Measurements from ENCODE around the gene TSC22D2.
A peak's percentile ranks its signal among the peaks of the same experiment; 100 is the strongest.
"Not testable (repeated sequence)": the region's sequence is repeated elsewhere in the genome, so short reads cannot be mapped to it uniquely, and the experiment has no call there.

TSC22D2 gene

DNA sequence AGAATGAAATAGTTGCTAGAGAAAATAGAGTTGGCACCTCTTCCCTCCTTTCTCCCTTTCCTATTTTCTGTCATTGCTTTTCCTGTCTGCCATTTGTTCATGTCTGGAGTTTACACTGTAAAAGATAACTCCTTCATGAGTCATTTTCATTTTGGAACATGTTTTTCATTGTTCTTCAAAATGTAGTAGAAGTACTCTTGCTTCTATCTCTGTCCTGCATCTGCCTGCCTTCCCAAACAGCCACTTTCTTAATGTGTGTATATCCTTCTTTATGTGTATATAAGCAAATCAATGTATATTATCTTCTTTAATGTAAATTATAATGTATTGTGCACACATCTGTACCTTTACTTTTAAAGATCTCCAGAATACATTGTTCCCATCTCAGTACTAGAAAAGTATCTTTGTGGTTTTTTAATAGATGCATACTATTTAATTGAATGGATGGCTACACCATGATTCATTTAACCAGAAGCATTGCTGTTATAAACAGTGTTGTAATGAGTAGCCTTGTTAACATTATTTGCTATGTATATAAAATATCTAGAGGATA lies 41.1 kb downstream of the TSC22D2 start:
- DNase-seq (ENCODE audit: low spot score), result no peak

DNA sequence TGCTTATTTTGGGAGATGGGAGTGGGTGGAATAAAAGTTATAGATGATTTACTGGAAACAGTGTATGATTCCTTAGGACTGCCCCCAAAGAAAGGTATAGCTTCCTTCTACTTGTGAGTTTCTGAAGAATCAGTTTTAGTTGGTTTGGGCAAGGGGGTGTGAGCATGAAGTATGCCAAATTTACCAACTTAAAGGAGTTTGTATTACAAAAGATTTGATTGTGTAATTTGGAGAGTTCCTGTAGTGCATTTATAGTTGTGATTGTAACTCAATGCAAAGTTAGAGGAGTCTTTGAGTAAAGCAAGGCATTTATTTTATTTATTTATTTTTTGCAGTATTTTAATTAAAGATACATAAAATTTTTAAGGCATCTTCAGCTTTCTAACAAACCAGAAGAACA lies 42.8 kb downstream of the TSC22D2 start:
- DNase-seq (ENCODE audit: low spot score), result no peak

DNA sequence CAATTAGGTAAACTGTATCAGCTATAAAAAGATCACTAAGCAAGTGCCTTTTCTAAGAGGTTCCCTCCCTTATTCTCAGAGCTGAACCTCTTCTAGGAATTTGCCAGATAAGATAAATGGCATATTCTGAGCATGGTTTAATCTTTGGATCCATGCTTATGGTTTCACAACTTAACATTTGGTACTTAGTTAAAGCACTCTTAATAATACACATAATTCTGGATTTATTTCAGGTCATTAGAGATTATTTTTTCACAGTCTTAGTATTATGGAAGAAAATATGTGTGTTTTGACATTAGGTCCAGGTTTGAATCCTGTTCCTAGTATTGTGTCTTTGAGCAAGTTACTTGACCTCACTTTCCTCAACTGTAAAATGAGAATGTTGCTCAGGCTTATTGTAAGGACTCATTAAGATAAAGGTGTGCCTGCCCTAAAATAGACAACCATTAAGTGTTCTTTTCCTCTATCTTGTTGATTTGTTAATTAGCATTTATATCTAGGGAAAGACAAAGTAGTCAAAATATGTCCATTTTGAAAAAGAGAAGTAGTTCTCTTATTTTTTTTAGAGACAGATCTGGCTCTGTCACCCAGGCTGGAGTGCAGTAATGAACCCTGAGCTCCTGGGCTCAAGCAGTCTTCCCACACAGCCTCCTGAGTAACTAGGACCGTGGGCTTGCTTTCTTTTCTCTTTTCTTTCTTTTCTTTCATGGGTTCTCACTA lies 43.4 kb downstream of the TSC22D2 start:
- no peak for DNase-seq (ENCODE audit: low spot score)

DNA sequence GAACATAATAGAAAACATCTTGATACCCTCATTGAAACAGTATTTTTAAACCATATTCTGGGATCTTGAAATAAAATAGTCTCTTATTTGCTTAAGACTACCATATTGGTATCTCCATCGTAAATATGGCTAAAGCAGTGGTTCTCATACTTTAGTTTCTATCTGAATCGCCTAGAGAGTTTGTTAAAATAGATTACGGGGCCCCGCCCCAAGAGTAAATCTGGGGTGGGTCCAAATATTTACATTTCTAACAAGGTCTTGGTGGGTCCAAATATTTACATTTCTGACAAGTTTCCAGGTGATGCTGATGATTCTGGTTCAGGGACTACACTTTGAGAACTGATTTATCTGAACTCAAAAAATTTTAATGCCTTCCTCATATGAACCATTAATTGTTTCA lies 45.3 kb downstream of the TSC22D2 start:
- no peak for DNase-seq (ENCODE audit: low spot score)

DNA sequence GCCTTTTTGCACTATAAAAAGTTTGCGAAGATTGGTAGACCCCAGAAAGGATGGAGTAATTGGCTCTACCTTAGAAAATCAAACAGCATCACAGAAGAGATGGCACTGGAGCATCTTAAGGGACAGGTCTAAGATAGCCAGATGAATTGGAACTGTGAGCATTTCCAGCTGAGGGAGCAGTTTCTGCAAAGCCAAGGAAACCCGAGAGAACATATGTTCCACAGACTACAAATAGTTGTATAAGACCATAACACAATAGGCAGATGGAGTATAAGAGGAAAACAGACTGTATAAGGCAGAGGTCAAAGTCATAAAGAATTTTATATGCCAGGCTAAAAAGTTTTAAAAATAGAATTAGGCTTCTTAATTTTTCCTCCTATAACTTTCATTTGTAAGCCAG lies 46.0 kb downstream of the TSC22D2 start:
- no peak for DNase-seq (ENCODE audit: low spot score)

DNA sequence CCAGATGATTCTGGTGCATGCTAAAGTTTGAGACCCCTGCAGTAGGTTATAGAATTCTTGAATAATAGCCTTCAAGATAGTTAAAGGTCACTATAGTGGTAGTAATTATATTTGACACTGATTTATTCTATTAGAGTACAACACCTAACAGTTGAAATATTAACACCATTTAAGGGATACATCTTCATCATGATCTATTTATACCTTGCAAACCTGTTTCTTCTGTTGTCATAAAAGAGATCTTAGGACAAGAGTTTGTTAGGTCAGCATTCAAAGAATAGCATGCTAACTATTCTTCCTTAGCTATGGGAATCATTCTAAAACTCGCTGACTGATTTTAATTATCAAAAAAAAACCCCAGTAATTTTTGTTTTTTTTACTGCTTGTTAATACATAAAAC lies 46.5 kb downstream of the TSC22D2 start:
- no peak for DNase-seq (ENCODE audit: low spot score)

DNA sequence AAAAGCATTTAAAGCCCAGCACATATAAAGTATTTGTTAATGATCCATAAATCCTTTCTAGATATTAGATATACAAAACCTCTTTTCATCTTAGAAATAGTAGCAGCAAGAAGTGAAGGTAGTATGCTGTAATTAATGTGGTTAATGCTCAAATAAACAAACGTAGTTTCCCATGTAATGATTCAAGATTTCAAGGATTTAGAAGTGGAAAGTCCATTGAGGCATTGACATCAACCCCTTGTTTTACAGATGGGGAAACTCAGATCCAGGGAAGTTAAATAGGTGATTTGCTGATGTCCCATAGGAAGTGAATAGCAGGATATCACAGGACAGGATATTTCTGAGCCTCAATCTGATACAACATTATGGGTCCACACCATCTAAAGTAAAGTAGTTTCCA lies 47.2 kb downstream of the TSC22D2 start:
- no peak for DNase-seq (ENCODE audit: low spot score)

DNA sequence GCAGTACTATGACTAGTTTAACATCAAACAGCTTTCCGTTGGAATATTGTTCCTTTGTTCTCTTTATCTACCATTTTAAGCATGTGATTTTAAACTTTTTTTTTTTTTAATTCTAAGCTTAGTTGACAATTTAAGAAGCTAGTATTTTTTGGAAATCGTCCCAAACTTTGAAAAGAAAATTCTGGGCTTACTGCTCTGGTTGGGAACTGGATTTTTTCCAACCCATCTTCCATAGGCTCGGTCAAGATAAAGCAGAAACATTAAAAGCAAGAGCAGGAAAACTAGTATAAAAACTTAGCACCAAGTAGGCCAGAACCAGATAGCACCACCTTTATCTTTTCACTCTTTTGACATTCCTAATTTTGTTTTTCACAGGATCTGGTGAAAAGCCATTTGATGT lies 49.9 kb downstream of the TSC22D2 start:
- no peak for DNase-seq (ENCODE audit: low spot score)

DNA sequence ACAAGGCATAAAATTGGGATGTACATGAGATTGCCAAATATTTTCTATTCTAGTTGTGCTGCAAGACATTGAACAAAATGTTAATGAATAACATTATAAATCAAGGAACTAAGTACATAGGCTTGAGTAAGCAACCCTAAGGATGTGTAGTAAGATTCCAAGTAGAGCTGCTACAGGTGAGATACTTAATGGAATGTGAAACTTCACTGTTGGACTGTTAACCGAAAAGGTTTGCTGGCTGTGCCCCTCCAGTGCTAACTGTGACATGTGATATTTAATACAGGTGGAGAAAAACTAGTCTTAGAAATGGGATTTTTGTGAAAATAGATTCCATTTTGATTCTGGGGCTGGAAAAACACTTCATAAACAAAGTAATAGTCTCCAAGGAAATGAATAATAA lies 52.4 kb downstream of the TSC22D2 start:
- no peak for DNase-seq (ENCODE audit: low spot score)

DNA sequence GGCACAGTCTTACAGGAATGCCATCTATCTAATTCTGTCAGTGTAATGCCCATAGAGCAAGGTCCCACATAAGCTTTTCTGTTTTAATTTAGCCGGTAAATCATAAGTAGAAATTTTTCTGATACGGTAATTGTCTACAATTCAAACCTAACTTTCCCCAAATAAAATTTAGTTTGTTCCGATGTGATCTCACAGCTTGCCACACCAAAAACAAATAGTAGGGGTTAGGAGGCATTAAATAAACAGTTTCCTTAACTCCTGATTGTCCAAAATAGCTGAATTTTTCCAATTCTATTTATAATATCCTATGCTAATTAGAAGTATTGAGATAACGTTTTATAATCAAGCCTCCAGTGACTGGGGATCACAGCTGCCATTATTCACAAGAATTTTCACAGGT lies 53.3 kb downstream of the TSC22D2 start:
- no peak for DNase-seq (ENCODE audit: low spot score)

DNA sequence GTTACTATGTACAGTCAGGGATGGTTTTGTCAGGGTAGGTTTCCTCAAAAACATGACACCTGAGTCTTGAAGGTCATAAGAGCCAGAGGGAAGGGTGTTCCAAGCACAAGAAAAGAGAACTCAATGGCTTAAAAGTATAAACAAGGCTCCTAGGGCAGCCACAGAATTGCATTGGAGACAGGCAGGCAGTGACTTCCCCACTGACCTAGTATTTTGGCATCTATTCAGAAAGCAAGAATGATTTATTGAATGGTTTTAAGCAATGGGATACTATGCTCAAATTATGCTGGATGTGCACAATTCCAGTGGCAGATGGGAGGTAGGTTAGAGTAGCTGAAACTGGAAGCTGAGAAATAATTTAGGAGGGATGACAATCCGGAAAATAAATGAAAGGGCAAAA lies 54.0 kb downstream of the TSC22D2 start:
- no peak for DNase-seq (ENCODE audit: low spot score)

DNA sequence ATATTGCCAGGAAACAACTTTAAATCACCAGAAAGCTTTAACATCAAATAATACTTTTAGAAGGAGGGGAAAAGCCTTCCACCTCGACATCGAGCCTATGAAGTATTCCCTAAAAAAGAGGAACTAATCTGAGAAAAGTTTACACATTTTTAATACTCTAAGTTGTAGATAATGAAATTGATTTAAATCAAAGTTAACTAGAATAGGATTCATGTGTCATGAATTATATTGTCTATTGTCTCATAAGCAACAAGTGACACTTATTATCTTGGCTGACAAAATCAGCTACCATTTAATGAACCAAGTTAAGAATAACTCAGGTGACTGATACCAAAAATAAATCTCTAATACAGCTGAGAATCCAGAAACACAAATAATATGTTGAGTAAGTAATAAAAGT lies 56.6 kb downstream of the TSC22D2 start:
- no peak for DNase-seq (ENCODE audit: low spot score)

DNA sequence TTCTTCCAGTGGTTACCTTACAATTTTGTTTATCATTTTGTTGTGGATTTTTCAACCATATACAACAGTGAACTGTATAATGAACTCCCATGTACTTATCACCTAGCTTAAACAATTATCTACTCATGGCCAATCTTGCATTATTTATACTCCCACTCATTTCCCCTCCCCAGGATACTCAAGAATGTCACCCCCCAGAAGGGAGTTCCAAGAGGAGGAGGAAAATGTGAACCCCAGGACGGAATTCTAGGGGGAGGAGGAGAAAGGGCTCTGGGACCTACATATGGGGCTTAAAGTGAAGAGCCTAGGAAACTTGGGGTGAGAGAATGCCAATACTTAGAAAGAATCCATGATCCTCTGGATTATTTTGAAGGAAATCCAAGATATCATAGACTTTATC lies 59.3 kb downstream of the TSC22D2 start:
- DNase-seq (ENCODE audit: low spot score), result no peak

DNA sequence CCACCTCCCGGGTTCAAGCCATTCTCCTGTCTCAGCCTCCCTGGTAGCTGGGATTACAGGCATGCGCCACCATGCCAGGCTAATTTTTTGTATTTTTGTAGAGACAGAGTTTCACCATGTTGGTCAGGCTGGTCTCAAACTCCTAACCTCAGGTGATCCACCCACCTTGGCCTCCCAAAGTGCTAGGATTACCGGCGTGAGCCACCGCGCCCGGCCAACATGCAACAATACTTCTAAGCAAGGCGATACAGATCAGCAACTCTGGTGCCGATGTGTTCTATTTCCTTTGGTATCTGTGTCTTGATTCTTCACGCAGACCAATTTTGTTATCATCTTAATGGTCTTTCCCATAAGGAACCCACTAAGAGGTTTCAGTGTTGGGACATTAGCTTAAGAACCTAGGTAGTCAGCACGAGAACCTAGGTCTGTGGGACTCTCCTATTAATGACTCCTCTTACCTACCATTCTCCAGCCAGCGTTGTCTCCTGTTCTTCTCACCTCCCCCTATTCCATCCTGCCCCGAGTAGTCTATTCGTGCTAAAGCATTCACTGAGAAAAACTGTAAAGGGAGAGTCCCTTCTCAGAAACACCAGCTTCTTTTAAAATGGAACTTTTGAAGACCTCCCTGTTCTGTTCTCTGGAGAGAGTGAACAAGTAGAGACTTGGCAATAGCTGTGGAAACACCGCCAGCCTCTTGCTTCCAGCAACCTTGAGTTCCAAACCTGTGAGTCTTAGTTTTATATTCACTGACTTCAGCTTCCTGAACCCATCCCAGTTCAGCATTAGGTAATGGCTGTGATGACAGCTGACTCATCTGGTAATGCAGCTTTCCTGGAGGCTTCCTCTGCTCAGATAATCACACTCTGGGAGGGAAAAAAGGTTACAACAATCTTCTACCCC lies 61.2 kb downstream of the TSC22D2 start:
- peak; percentile 82 for DNase-seq (ENCODE audit: low spot score)

DNA sequence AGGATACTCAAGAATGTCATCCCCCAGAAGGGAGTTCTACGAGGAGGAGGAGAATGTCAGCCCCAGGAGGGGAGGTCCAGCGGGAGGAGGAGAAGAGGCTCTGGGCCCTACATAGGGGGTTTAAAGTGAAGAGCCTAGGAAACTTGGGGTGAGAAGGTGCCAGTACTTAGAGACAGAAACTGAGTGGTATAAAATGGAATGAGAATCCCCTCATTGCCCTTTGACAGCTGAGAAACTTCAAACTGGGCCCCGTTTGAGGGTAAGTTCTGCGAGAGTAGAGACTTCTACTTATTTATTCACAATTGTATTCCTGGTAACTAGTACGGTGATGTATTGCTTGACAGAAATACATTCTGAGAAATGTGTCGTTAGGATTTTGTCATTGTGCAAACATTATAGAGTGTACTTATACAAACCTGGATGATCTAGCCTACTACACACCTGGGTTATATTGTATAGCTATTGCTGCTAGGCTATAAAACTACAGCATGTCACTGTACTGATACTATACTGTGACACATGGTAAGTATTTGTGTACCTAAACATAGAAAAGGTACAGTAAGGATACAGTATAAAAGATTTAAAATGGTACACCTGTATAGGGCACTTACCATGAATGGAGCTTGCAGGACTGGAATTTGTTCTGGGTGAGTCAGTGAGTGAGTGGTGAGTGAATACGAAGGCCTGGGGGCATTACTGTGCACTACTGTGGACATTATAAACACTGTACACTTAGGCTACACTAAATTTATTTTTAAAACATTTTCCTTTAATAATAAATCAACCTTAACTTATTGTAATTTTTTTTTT lies 62.0 kb downstream of the TSC22D2 start:
- peak; percentile 12 for DNase-seq (ENCODE audit: low spot score)

DNA sequence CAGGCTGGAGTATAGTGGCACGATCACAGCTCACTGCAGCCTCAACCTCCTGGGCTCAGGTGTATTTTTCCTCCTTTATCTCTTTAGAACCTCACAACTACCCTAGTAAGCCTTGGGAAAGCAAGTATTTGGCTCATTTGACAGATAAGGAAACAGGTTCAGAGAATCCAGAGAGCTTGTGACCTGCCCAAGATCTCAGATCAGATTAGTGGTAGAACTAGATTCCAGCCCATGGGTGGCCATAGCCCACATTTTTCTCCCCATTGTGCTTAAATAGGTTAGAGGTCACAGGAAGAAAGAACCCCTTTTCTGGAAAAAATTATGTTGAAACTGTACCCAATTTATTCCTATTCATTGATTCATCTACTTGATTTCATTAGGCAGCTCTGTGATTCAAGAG lies 64.3 kb downstream of the TSC22D2 start:
- no peak for DNase-seq (ENCODE audit: low spot score)

DNA sequence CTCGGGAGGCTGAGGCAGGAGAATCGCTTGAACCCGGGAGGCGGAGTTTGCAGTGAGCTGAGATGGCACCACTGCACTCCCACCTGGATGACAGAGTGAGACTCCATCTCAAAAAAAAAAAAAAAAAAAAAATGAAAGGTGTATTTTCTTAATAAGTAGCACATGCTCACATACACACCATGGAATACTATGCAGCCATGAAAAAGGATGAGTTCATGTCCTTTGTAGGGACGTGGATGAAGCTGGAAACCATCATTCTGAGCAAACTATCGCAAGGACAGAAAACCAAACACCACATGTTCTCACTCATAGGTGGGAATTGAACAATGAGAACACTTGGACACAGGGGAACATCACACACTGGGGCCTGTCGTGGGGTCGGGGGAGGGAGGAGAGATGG lies 65.1 kb downstream of the TSC22D2 start:
- not testable (repeated sequence) for DNase-seq (ENCODE audit: low spot score)

DNA sequence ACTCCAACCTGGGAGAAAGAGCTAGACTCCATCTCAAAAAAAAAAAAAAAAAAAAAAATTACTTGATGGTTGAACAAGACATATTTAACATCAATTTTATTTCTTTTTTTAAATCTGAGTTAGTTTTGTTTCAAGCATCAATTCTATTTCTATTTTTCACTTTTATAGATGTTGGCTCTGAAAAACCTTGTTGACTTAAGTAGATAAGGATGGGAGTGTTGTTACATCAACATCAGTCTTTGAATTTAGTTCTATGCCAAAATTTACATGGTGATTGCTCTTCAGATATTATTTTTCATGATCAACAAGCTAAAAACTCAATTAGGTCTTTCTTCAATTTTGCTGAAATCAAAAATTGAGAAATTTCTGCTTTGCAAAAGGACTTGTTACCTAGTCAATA lies 71.3 kb downstream of the TSC22D2 start:
- no peak for DNase-seq (ENCODE audit: low spot score)

DNA sequence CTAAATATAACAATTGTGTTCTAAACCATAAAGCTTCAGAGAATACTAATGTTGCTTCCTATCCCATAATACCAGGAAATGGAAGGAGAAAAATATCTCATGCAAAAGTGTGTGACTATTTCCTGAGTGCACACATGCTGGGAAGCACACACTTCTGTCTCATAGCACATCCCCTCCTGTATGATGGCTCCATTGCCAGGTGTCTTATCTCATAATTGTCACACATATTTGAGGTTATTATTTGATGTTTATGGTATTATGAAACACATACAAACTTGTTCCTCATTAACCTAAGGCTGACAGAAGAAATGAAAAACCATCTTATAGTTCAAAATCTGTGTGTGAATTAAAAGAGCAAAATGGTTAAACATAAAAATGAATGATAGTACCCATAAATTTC lies 72.8 kb downstream of the TSC22D2 start:
- no peak for DNase-seq (ENCODE audit: low spot score)

DNA sequence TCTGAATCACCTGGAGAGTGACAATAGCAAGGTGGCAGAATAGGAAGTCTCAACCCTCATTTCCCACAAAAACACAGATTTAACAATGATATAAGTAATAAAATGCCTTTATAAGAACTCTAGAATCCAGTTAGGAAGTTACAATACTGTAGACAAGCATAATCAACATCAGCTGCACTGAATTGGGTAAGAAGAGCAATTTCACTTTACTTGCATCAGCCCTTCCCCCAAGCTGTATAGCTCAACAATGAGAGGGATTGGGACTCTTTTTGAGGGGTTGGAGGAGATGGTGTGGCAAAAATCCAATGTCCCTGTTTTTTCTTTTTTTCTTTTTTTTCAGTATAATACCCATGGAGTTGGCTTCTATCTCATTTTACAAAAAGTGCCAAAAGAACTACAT lies 75.1 kb downstream of the TSC22D2 start:
- no peak for DNase-seq (ENCODE audit: low spot score)

DNA sequence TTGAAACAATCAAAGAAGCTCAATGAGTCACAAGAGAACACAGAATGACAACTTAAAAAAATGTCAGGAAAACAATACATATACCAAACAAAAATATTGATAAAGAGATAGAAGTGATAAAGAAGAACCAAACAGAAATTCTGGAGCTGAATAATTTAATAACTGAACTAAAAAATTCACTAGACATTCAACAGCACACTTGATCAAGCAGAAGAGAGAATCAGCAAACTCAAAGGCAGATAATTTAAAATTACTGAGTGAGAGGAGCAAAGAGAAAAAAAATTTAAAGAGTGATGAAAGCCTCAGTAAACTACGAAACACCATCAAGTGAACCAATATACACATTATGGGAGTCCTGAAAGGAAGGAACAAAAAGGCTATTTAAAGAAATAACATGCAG lies 76.3 kb downstream of the TSC22D2 start:
- DNase-seq (ENCODE audit: low spot score), result no peak

DNA sequence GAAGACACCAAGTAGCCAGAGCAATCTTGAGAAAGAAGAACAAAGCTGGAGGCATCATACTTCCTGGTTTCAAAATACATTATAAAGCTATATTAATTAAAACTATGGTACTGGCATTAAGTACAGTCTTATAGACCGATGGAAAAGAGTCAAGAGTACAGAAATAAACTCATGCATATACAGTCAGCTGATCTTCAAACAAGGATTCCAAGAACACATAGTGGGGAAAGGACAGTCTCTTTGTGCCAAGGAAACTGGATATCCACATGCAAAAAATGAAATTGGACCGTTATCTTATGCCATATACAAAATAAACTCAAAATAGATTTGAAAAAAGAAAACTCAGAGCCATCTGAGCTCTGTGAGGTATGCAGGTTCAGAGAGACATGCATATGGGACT lies 80.8 kb downstream of the TSC22D2 start:
- no peak for DNase-seq (ENCODE audit: low spot score)
